ENCODE measurements around the gene TERF2IP. TPM values are rescaled to one million over a fixed set of nuclear protein-coding genes. Genes with fewer than 3 reads are reported as not detected.

Gene TERF2IP
- polyA plus RNA-seq, 3 donors: 39.7 to 64.1 (median 47.9) TPM

- H3K4me2 ChIP-seq (replicated peaks; ENCODE audit: extremely low read depth, low read length, poor library complexity, severe bottlenecking): no peak overlapping the region
- peaks cover 6 to 16% (median 9%) of the 10 kb centered on the region in 7 donors for H3K9me3 Mint-ChIP-seq
- no peaks in the 10 kb centered on the region for H3K27me3 ChIP-seq (ENCODE audit: control insufficient read depth in 2 of 2, insufficient read depth in 2 of 2, low read length in 2 of 2)
- H3K4me1 Mint-ChIP-seq: no peaks in the 10 kb centered on the region
- H3K27me3 Mint-ChIP-seq (ENCODE audit: low read depth in 3 of 3): peaks cover 0 to 4% (median 1%) of the 10 kb centered on the region in 3 donors
- intact Hi-C loops (cut with micrococcal nuclease): no loop called here
- no peaks in the 10 kb centered on the region for H3K4me1 ChIP-seq (ENCODE audit: control insufficient read depth in 1 of 2, insufficient read depth in 2 of 2, low read length in 2 of 2)
- H3K4me3 Mint-ChIP-seq: no peak overlapping the region
- H3K27ac Mint-ChIP-seq: no peak overlapping the region
- DNase-seq: no peak
- no peaks in the 10 kb centered on the region for H3K79me2 ChIP-seq (ENCODE audit: insufficient read depth, low read length)
- H3K9ac ChIP-seq (ENCODE audit: insufficient read depth, low read length, poor library complexity, severe bottlenecking): no peak overlapping the region
- H3K9me3 ChIP-seq (replicated peaks in 1 of 2; ENCODE audit: control insufficient read depth in 1 of 2, insufficient read depth in 1 of 2, low read length in 2 of 2): no peaks in the 10 kb centered on the region
- WGBS (ENCODE audit: insufficient coverage): 100% methylated on average over 1 of the region's 2 CpGs
- TF ChIP-seq CTCF (IDR thresholded peaks at IDR 0.05): no peak
- no peak overlapping the region for H3K27ac ChIP-seq (ENCODE audit: low read depth in 1 of 2, low read length in 2 of 2)
- H3K36me3 ChIP-seq (replicated peaks in 1 of 2; ENCODE audit: control insufficient read depth in 1 of 2, insufficient read depth in 2 of 2, low read length in 2 of 2): no peaks in the 10 kb centered on the region
- no peaks in the 10 kb centered on the region for H4K20me1 ChIP-seq (ENCODE audit: insufficient read depth, low read length)
- H2AFZ ChIP-seq (ENCODE audit: insufficient read depth, low read depth, low read length, poor library complexity, severe bottlenecking): no peak overlapping the region
- no peaks in the 10 kb centered on the region for H3K36me3 Mint-ChIP-seq
- no peak overlapping the region for H3K4me3 ChIP-seq (replicated peaks in 1 of 3; ENCODE audit: low read depth in 2 of 3, low read length in 3 of 3)
These were observed 54.7 kb downstream of the TERF2IP start for GRCh38 chr16:75702242-75702641.

DNA sequence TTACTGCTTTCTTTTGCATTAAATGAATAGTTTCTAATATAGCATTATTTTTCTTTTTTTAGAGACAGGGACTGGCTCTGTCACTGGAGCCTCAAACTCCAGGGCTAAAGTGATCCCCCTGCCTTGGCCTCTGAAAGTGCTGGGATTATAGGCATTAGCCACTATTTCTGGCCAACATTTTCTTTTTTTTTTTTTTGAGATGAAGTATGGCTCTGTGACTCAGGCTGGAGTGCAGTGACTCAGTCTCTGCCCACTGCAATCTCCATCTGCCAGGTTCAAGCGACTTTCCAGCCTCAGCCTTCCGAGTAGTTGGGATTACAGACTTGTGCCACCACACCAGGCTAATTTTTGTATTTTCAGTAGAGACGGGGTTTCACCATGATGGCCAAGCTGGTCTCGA is 55.7 kb downstream of the TERF2IP start:
- TF ChIP-seq CTCF (IDR thresholded peaks at IDR 0.05): no peak
- DNase-seq: no peak
- Histone ChIP-seq H3K4me3 (replicated peaks in 1 of 3; ENCODE audit: low read depth in 2 of 3, low read length in 3 of 3) (no peak overlapping the region), H3K4me1 (ENCODE audit: control insufficient read depth in 1 of 2, insufficient read depth in 2 of 2, low read length in 2 of 2) (no peaks in the 10 kb centered on the region), H4K20me1 (ENCODE audit: insufficient read depth, low read length) (no peaks in the 10 kb centered on the region), H3K9ac (ENCODE audit: insufficient read depth, low read length, poor library complexity, severe bottlenecking) (no peak overlapping the region), H3K79me2 (ENCODE audit: insufficient read depth, low read length) (no peaks in the 10 kb centered on the region), H3K4me2 (replicated peaks; ENCODE audit: extremely low read depth, low read length, poor library complexity, severe bottlenecking) (no peak overlapping the region), H3K27me3 (ENCODE audit: control insufficient read depth in 2 of 2, insufficient read depth in 2 of 2, low read length in 2 of 2) (no peaks in the 10 kb centered on the region), H2AFZ (ENCODE audit: insufficient read depth, low read depth, low read length, poor library complexity, severe bottlenecking) (no peak overlapping the region), H3K9me3 (replicated peaks in 1 of 2; ENCODE audit: control insufficient read depth in 1 of 2, insufficient read depth in 1 of 2, low read length in 2 of 2) (no peaks in the 10 kb centered on the region), H3K36me3 (replicated peaks in 1 of 2; ENCODE audit: control insufficient read depth in 1 of 2, insufficient read depth in 2 of 2, low read length in 2 of 2) (no peaks in the 10 kb centered on the region), H3K27ac (ENCODE audit: low read depth in 1 of 2, low read length in 2 of 2) (no peak overlapping the region)
- intact Hi-C loops (cut with micrococcal nuclease): no loop called here
- Mint-ChIP-seq H3K9me3 (peaks cover 6 to 16% (median 9%) of the 10 kb centered on the region in 7 donors), H3K27me3 (ENCODE audit: low read depth in 3 of 3) (peaks cover 0 to 4% (median 1%) of the 10 kb centered on the region in 3 donors), H3K27ac (no peak overlapping the region), H3K36me3 (no peaks in the 10 kb centered on the region), H3K4me1 (no peaks in the 10 kb centered on the region), H3K4me3 (no peak overlapping the region)
- 89% methylated on average over 3 of the region's 4 CpGs for WGBS (ENCODE audit: insufficient coverage)

Small RNA genes lying within 50 kb of the gene (small RNA-seq; reads per million reads assigned to genes)
- not detected for gene RN7SL520P (ENCODE audit: insufficient read length, low read depth)

Other genes with a start within 250 kb of the TERF2IP start
- 10 to 100 TPM; 12.9 to 23.2 (median 19.0) TPM for gene CFDP1, start 214.3 kb upstream of the TERF2IP start, polyA plus RNA-seq
- 10 to 100 TPM; 17.9 to 31.6 (median 25.4) TPM for gene TMEM170A, start 183.1 kb upstream of the TERF2IP start, polyA plus RNA-seq
- under 1 TPM in 1 of 3 donors, not detected in 2; 0.03 TPM for gene CHST6, start 152.3 kb upstream of the TERF2IP start, polyA plus RNA-seq
- not detected for gene CHST5, start 111.7 kb upstream of the TERF2IP start, polyA plus RNA-seq
- under 1 TPM; 0.27 to 0.75 (median 0.72) TPM for gene TMEM231, start 91.5 kb upstream of the TERF2IP start, polyA plus RNA-seq
- 100 to 1,000 TPM in 2 of 3 donors, 10 to 100 TPM in 1; 84.3 to 302 (median 280) TPM for gene GABARAPL2, start 81.4 kb upstream of the TERF2IP start, polyA plus RNA-seq
- gene ADAT1, start 24.5 kb upstream of the TERF2IP start, polyA plus RNA-seq: 10 to 100 TPM; 16.8 to 18.9 (median 17.8) TPM
- 100 to 1,000 TPM in 2 of 3 donors, 10 to 100 TPM in 1; 66.1 to 150 (median 116) TPM for gene KARS1, start 108 bp upstream of the TERF2IP start, polyA plus RNA-seq
- gene CPHXL2, start 29.2 kb downstream of the TERF2IP start, polyA plus RNA-seq: not detected
- not detected for gene DUXB, start 53.7 kb downstream of the TERF2IP start, polyA plus RNA-seq
- gene CPHXL, start 78.7 kb downstream of the TERF2IP start, polyA plus RNA-seq: not detected